Endothelial cell of coronary artery (primary cell): Measurements from ENCODE around the gene STK32A. TPM values are rescaled to one million over a fixed set of nuclear protein-coding genes. Genes with fewer than 3 reads are reported as not detected.

Experiments used
- total RNA-seq: library from RNA; depleted of rRNA; stranded (reverse); fragments of >200 nt; gene quantifications from 2 replicates; pipeline ENCODE4 v1.2.3, GENCODE V29; 2014

The STK32A gene
- total RNA-seq, result under 0.01 and 0.38 TPM in 2 replicates

DNA sequence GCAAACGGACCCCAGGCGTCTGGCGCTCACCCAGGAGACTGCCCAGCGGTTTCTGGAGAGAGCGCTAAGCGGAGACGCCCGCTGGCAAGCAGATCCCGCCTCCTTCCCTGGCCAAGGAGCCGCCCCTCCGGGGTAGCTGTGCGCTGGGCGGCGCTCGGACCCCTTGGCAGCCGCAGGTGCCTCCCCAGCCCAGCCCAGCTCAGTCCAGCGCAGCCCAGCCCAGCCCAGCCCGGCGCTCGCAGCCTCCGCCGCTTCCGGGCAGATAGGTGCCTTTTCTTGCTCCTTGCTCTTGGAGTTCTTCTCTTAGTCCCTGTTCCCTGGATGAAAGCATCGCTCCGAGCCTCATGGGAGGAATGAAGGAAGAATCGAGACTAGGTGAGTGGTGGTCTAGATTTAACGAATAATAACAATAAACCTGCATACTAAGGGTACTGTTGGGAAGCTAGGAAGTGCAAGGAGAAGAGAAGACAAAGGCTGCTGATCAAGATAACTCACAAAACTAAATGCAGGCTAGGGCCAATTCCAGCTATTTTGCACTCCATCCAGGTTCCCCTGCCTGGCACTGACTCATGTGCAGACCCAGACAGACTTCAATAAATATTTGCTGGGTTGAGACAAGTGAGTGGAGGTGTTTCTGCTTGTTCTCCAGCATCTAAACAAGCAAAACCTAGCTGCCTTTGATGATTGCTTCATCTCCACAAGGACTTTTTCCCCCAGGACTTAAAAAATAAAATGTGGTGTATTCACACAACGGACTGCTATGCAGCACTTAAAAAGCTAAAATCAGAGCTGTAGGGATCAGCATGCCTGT is at the start of gene STK32A:
STK32A (plus strand) TSS at position 202 of the 811 bp plus-strand sequence. CDS start 4,609 bp downstream, outside the sequence.

